ENCODE measurements around the gene FHIP2A.

DNA sequence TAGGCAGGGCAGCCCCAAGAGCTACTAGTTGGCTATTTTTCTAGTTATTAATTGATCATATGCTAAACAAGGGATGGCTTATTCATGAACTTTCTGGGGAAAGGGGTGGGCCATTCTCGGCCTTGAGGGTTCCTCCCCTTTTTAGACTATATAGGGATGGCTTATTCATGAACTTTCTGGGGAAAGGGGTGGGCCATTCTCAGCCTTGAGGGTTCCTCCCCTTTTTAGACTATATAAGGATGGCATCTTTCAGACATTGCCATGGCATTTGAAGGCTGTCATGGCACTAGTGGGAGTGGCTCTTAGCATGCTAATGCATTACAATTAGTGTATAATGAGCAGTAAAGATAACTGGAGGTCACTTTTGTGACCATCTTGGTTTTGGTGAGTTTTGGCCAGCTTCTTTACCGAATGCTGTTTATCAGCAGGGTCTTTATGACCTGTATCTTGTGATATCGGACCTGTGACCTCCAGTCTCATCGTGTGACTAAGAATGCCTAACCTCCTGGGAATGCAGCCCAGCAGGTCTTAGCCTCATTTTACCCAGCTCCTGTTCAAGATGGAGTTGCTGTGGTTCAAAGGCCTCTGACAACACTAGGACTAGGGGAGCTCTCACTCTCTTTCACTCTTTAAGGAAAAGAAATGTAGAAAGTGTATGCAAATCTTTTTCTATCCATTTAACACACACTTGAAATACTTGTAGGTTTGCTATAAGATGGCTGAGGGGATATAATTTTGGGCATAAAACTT is 7.8 kb downstream of the FHIP2A start:
- TF ChIP-seq POLR2A (IDR thresholded peaks at IDR 0.05) (no peak), CTCF (IDR thresholded peaks at IDR 0.05) (no peak)
